HG03135 (cell line): ENCODE results near the gene ADAM8.

Experiments
- ATAC-seq: cut with Tn5 transposase; IDR thresholded peaks from one replicate; pipeline ENCODE4 v1.9.1; 2021; ENCODE audit warnings: mild to moderate bottlenecking, moderate library complexity; ENCODE audit not compliant: unreplicated experiment

ADAM8 gene

DNA sequence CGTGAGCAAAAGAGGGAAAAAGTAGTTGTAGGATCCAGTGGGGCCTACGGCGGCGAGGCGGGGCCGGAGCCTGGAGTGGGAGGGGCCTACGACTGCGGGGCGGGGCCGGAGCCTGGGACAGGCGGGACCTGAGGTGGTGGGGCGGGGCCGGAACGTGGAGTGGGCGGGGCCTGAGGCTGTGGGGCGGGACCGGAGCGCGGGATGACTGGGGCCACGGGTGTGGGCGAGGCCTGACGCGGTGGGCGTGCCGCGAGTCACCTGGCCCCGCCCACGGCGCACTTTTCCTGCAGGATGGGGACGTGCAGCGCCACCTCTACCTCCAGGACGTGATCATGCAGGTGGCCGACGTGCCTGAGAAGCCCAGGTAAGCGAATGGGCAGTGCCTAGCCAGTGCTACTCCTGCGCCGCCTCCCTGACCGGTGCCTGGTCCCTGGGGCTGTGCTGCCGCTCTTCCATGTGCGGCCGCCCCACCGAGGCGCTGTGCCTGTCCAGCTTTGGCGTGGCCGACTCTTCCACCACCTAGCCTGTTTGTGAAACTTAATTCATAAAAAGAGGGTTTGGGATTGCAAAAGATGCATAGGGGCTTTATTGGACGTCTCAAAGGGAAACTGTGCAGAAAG lies 32.5 kb upstream of the ADAM8 start:
- ATAC-seq: peak; percentile 74

DNA sequence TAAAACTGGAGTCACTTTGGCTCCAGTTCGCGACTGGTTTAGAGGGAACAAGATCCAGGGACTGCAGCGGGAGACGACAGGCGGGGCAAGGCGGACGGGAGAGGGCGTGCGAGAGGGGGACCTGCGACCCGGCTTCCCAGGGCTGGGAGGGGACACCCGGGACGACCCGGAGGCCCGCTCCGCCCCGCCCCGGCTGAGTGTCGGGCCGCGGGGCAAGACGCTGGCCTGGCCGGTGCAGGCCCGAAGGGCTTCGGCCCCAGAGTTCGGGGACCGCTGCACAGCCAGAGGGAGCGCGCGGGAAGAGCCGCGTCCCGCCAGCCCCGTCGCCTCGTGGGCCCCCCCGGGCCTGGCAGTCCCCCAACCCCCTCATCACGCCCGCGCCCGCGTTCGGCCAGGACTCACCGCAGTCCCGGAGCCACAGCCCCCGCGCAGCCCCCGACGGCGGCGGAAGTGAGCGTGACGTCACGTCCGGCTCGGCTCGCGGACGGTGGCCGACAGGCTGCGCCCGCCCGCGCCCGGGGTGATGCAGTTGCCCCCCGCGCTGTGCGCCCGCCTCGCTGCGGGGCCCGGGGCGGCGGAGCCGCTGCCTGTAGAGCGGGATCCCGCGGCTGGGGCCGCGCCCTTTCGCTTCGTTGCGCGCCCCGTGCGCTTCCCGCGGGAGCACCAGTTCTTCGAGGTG lies 31.9 kb upstream of the ADAM8 start, which contains the start of the genes TUBGCP2 and ZNF511:
Gene TUBGCP2 (minus strand): TSS at position 452 of the 679 bp plus-strand sequence. CDS start 5,931 bp downstream, outside the sequence.
Gene ZNF511 (plus strand): TSS at position 494 of the 679 bp plus-strand sequence. CDS start 30 bp downstream, at position 524.
- peak; percentile 72 for ATAC-seq

- ATAC-seq: peak; percentile 47
Observed at GRCh38 chr10:133307776-133308420, 31.2 kb upstream of the ADAM8 start.

GRCh38 chr10:133306941-133307379 lies 30.3 kb upstream of the ADAM8 start:
- ATAC-seq: no peak

- ATAC-seq: no peak
Observed at GRCh38 chr10:133306097-133306476, 29.4 kb upstream of the ADAM8 start.

DNA sequence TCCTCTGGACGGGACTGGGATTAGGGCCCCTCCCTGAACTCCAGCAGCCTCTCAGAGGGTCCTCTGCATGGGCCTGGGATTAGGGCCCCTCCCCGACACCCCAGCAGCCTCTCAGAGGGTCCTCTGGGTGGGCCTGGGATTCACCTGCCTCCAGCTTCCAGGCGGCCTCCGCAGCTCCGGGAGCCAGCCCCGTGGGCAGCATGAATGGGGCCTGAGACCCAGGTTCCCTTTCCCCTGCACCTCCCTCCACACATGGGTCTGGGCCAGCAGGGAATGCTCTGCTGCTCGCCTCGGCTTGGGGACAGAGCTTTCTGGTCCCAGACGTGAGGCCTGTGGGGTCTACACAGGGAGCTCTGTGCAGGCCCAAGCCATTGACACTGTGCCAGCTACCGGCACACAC lies 26.5 kb upstream of the ADAM8 start:
- ATAC-seq: no peak

DNA sequence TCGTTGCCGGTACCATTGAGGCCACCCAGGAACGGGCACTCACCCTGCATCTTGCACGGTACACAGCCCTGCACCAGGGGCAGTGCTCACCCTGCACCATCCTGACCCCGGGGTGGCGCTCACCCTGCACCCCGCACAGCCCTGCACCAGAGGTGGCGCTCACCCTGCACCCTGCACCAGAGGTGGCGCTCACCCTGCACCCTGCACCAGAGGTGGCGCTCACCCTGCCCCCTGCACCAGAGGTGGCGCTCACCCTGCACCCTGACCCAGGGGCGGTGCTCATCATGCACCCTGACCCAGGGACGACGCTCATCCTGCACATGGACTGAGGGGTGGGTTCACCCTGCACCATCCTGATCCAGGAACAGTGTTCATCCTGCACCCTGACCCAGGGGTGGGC lies 25.6 kb upstream of the ADAM8 start:
- ATAC-seq: no peak

DNA sequence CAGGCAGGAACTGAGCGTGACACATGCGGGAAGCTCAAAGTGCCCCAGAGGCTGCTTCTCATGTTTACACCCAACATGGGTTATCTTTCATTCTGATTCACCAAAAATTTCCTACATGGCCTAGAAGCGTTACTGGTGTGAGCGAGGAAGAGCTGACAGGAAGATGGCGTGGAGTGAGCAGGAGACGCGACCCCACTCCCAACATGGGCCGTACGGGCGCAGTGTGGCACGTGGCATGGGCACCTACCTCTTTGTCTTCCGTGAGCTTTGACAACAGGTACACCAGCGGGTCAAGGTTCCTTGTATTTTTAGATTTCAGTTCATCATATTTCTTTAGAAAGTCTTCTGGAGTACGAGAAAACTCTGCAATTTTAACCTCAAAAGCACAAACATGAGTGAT lies 23.1 kb upstream of the ADAM8 start:
- no peak for ATAC-seq

- no peak for ATAC-seq
Observed at GRCh38 chr10:133299224-133299623, 22.6 kb upstream of the ADAM8 start.

- no peak for ATAC-seq
Observed at GRCh38 chr10:133298466-133298865, 21.8 kb upstream of the ADAM8 start.

DNA sequence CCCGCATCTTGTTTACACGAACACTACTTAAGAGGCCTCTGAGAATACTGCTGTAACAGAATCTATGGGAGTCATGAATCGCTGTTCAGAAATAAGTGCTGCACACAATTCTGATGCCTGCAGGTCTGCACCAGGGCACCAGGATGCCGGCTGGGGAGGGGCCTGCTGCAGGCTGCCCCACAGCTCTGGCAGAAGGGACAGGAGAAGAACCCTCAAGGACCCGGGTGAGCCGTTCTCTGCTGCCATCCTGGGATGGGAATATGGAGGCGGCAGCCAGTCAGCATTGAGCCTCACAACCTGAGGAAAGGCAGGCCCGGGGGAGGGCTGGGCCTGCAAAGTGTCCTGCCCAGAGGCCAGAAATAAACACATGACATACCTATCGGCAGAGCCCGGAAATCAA lies 20.8 kb upstream of the ADAM8 start:
- ATAC-seq: no peak

- no peak for ATAC-seq
Observed at GRCh38 chr10:133295426-133296320, 19.0 kb upstream of the ADAM8 start.

GRCh38 chr10:133294189-133294588 lies 17.5 kb upstream of the ADAM8 start:
- ATAC-seq: no peak

DNA sequence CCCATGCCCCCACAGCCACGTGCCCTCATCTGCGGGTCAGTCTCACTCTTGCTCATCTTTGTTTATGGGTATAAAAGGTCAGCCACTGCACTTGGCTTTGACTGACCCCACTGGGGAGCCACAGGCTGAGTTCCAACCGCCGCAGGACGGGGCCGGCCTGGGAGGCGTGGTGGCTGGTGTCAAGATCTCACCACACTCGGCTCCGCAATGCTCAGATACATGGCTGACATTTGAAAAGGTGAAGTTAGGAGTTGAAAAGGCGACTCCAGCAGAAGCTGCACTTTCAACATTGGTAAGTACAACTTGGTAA lies 17.1 kb upstream of the ADAM8 start:
- no peak for ATAC-seq

DNA sequence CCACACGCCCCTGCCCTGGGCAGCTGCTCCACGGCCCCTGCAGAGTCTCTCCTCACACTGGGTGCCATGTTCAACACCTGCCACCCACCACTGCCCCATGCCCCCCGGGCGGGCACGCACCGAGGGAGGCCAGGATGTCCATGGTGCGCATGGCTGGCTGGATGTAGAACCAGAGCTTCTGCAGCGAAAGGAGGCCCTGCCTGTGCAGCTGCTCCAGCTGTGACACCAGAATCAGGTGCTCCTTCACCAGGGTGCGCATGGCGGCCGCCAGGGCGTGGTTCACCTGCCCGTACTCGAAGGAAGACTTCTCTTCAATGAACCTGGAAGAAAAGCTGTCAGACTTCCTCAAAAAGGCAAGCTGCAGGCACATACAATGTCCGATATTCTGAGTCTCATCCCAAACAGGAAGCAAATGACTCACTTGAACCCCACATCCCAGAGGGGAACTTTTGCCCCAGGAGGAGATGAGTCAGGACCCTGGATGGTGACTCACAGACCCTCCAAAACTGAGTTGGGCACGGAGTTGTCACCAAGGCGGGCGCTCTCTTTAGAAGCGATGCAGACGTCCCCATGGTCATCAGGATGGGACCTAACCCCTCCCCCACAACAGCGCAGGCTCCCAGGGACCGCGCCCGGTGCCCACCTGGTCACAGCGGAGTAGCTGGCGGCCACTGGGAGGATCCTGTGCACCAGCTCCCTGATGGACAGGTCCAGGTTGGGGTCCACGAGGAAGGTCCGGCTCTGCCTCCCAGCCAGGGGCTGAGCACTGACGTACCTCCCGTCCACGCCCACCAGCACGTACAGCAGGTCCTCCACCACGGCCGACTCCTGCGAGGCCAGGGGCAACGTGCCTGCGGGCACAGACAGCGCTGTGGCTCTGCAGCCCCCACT lies 16.5 kb upstream of the ADAM8 start:
- ATAC-seq: no peak

- no peak for ATAC-seq
Observed at GRCh38 chr10:133289761-133290160, 13.1 kb upstream of the ADAM8 start.

GRCh38 chr10:133287832-133288500 lies 11.3 kb upstream of the ADAM8 start:
- no peak for ATAC-seq

DNA sequence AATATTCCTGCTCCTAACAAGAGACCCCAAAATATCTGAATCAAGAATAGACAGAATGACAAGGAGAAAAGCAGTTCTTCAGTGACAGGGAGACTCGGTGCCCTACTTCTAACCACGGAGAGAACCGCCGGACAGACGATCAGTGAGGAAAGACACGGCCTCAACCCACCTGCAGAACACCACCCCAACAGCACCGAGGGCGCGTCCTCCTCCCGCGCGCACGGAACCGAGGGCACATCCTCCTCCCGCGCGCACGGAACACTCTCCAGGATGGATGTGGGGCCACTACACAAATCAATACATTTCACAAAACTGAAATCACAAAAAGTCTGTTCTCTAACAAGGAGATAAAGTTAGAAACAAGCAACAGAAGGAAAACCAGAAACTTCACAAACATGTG lies 9.7 kb upstream of the ADAM8 start:
- ATAC-seq: no peak

DNA sequence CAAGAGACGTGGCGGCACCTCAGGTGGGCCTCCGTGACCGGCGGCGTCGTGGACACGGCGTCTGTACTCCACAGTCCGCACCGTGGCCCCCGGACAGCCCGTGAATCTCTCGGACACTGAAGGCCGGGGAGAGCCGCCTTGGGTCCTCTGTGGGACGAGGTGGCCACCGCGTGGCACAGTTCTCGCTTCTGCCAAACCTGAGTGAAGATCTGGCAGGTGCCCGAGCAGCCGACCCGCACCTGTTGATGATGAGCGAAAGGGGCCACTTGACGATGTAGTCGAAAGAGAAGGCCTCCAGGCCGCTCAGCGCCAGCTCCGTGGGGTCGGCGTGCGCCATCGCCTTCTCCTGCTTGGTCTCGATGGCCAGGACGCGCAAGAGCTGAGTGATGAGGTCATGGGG lies 8.5 kb upstream of the ADAM8 start:
- no peak for ATAC-seq

DNA sequence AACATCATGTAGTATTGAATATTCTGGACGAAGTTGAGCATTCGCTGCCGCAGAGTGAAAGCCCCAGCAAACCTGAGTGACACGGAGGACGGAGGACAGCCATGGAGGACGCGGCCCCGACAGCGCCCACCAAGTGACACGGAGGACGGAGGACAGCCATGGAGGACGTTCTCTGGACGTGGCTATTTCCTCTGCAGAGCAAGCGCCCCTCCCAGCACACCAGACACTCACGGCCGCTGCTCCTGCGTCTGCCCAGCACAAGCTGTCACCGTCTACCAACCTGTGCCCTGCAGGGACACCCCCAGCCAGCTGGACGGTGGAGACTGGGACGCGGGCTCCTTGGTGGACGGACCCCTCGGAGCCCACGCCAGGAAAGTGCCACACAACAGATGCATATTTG lies 7.3 kb upstream of the ADAM8 start:
- no peak for ATAC-seq
